ENCODE data around the gene TFIP11.

DNA sequence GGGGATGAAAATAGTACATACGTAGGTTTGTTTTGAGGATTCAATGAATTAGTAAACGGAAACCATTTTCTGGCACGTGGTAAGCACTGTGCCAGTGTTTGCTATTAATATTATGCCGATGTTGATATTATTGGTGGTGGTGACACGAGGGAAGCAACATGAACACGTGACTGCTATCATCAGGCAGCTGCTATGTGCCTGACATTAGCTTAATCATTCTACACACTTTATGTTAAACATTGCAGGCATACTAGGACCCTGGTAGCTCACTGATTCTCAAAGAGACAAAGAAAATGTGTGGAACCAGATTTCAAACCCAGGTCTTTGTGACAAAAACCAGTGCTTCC is 27.9 kb downstream of the TFIP11 start:
- TF ChIP-seq NR1H2 (CRISPR knock-in tag; IDR thresholded peaks at IDR 0.05) (no peak), FOXP1 (CRISPR knock-in tag; IDR thresholded peaks at IDR 0.05; ENCODE audit: borderline replicate concordance) (no peak), ELF4 (CRISPR knock-in tag; IDR thresholded peaks at IDR 0.05; ENCODE audit: low read depth) (no peak)
- TF ChIP-seq, protein P1, sequence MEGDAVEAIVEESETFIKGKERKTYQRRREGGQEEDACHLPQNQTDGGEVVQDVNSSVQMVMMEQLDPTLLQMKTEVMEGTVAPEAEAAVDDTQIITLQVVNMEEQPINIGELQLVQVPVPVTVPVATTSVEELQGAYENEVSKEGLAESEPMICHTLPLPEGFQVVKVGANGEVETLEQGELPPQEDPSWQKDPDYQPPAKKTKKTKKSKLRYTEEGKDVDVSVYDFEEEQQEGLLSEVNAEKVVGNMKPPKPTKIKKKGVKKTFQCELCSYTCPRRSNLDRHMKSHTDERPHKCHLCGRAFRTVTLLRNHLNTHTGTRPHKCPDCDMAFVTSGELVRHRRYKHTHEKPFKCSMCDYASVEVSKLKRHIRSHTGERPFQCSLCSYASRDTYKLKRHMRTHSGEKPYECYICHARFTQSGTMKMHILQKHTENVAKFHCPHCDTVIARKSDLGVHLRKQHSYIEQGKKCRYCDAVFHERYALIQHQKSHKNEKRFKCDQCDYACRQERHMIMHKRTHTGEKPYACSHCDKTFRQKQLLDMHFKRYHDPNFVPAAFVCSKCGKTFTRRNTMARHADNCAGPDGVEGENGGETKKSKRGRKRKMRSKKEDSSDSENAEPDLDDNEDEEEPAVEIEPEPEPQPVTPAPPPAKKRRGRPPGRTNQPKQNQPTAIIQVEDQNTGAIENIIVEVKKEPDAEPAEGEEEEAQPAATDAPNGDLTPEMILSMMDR (IDR thresholded peaks at IDR 0.05): no peak
- TF ChIP-seq, protein P2, sequence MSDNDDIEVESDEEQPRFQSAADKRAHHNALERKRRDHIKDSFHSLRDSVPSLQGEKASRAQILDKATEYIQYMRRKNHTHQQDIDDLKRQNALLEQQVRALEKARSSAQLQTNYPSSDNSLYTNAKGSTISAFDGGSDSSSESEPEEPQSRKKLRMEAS (CRISPR knock-in tag; IDR thresholded peaks at IDR 0.05): no peak
